Prostate gland (tissue), 2 donors: ENCODE results near the gene S100A16. TPM values are rescaled to one million over a fixed set of nuclear protein-coding genes. Genes with fewer than 3 reads are reported as not detected.
"Not testable (repeated sequence)": the region's sequence is repeated elsewhere in the genome, so short reads cannot be mapped to it uniquely, and the experiment has no call there.

Source experiments
- DNase-seq: peaks from one replicate; pipeline ENCODE4 v3.0.0-alpha.2; 2019; ENCODE audit warnings: low spot score
- H3K27ac ChIP-seq, 2 donors: fragments of 200-600 bp; sonication (generic); 2 replicates each; pipeline ENCODE4 v1.5.1; 2017 to 2019
- H3K27me3 ChIP-seq: fragments of 200-600 bp; sonication (generic); replicated peaks from 2 replicates; pipeline ENCODE4 v1.5.1; 2019; ENCODE audit not compliant: insufficient read depth
- H3K36me3 ChIP-seq, 2 donors: fragments of 200-600 bp; sonication (generic); 1 replicate in 1 of 2; 2 replicates in 1 of 2; pipeline versions ENCODE4 v1.5.1 to v1.8.1; 2017 to 2019
- H3K4me1 ChIP-seq: fragments of 200-600 bp; sonication (generic); replicated peaks from 2 replicates; pipeline ENCODE4 v1.5.1; 2019
- H3K4me3 ChIP-seq, 2 donors: fragments of 200-600 bp; sonication (generic); 2 replicates each; pipeline ENCODE4 v1.5.1; 2017 to 2019
- H3K9me3 ChIP-seq: fragments of 200-600 bp; sonication (generic); 2 replicates; pipeline ENCODE4 v1.5.1; 2017
- CTCF ChIP-seq, 4 experiments: fragments of 200-600 bp in 2 of 4; fragments of 450-650 bp in 2 of 4; sonication (generic) in 2 of 4; IDR thresholded peaks; 1 replicate in 3 of 4; 2 replicates in 1 of 4; pipeline ENCODE4 v1.5.1; 2016 to 2019; ENCODE audit warnings: antibody characterized with exemption in 4 of 4, mild to moderate bottlenecking in 2 of 4, moderate library complexity in 2 of 4
- POLR2A ChIP-seq: fragments of 450-650 bp; IDR thresholded peaks from one replicate; pipeline ENCODE4 v1.6.1; 2016; ENCODE audit warnings: antibody characterized with exemption, mild to moderate bottlenecking
- POLR2AphosphoS5 ChIP-seq: sonication (generic); formaldehyde crosslinking; IDR thresholded peaks from one replicate; pipeline ENCODE4 v1.6.1; 2017; ENCODE audit warnings: antibody characterized with exemption
- WGBS: methylation state at CpG from one replicate; pipeline ENCODE4 v1.1.5; 2018; 5-methylcytosine and 5-hydroxymethylcytosine counted together
- intact Hi-C: fragments of 100-400 bp; cut with DNase I; formaldehyde crosslinking; loops from one replicate; pipeline ENCODE4 v1.14.2; 2022
- total RNA-seq, 2 donors: library from RNA; depleted of rRNA; stranded (reverse); fragments of >200 nt; gene quantifications; one replicate each; pipeline ENCODE4 v1.1.0, GENCODE V29; 2016

S100A16 gene
- total RNA-seq, 2 donors from 2014 or later = 78.4 to 165 TPM

GRCh38 chr1:153598309-153599172 is 14.4 kb downstream of the S100A16 start:
- Histone ChIP-seq H3K9me3 (no peaks in the 10 kb centered on the region), H3K27me3 (no peaks in the 10 kb centered on the region), H3K36me3 (no peaks in the 10 kb centered on the region), H3K4me3 (no peak overlapping the region), H3K27ac (no peak overlapping the region), H3K4me1 (no peaks in the 10 kb centered on the region)
- DNase-seq = no peak
- WGBS = 75% methylated on average over 7 of the region's 7 CpGs
- TF ChIP-seq POLR2A = no peak
- no peak for TF ChIP-seq POLR2AphosphoS5
- TF ChIP-seq CTCF (IDR thresholded peaks at IDR 0.05) = no peak
- intact Hi-C loops = no loop called here

DNA sequence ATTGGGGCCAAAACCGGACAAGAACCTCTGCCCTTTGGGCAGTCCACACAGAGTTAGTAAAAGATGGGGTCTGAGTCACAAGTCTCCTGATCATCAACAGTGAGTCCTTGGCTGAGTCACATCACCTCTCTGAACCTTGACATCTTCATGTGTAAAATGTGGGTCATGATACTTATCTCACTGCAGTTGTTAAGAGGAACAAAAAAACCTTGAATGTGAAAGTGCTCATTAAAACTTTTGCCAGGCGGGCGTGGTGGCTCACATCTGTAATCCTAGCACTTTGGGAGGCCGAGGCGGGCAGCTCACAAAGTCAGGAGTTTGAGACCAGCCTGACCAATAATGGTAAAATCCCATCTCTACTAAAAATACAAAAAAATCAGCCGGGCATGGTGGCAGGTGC is 15.7 kb downstream of the S100A16 start:
- no peak overlapping the region for H3K27ac ChIP-seq
- no peak overlapping the region for H3K4me3 ChIP-seq
- no peaks in the 10 kb centered on the region for H3K4me1 ChIP-seq
- no peaks in the 10 kb centered on the region for H3K9me3 ChIP-seq
- 85% methylated on average over 6 of the region's 6 CpGs for WGBS
- no peaks in the 10 kb centered on the region for H3K27me3 ChIP-seq
- no peaks in the 10 kb centered on the region for H3K36me3 ChIP-seq
- intact Hi-C loops = no loop called here
- DNase-seq = no peak
- TF ChIP-seq CTCF (IDR thresholded peaks at IDR 0.05) (no peak), POLR2A (no peak), POLR2AphosphoS5 (no peak)

- DNase-seq = no peak
- intact Hi-C loops = no loop called here
- WGBS = 31% methylated on average over 4 of the region's 4 CpGs
- Histone ChIP-seq H3K4me3 (no peak overlapping the region), H3K36me3 (no peaks in the 10 kb centered on the region), H3K27ac (no peak overlapping the region), H3K4me1 (no peaks in the 10 kb centered on the region), H3K9me3 (no peaks in the 10 kb centered on the region), H3K27me3 (no peaks in the 10 kb centered on the region)
- TF ChIP-seq POLR2A (no peak), POLR2AphosphoS5 (no peak), CTCF (IDR thresholded peaks at IDR 0.05) (no peak)
Measured at GRCh38 chr1:153592748-153593147, 20.2 kb downstream of the S100A16 start.

GRCh38 chr1:153588482-153588881 is 24.5 kb downstream of the S100A16 start:
- H3K27ac ChIP-seq = no peak overlapping the region
- TF ChIP-seq POLR2AphosphoS5 = no peak
- no peak for TF ChIP-seq POLR2A
- no peak for TF ChIP-seq CTCF (IDR thresholded peaks at IDR 0.05)
- H3K27me3 ChIP-seq = no peaks in the 10 kb centered on the region
- no peaks in the 10 kb centered on the region for H3K4me1 ChIP-seq
- WGBS = 91% methylated on average over 2 of the region's 2 CpGs
- H3K4me3 ChIP-seq = no peak overlapping the region
- intact Hi-C loops = no loop called here
- H3K9me3 ChIP-seq = no peaks in the 10 kb centered on the region
- DNase-seq = no peak
- H3K36me3 ChIP-seq = no peaks in the 10 kb centered on the region

GRCh38 chr1:153588033-153588432 is 24.9 kb downstream of the S100A16 start:
- H3K27ac ChIP-seq, intact Hi-C loops, H3K4me1 ChIP-seq, H3K36me3 ChIP-seq, H3K4me3 ChIP-seq, DNase-seq, H3K9me3 ChIP-seq, H3K27me3 ChIP-seq: not testable (repeated sequence)
- WGBS = 91% methylated on average over 10 of the region's 10 CpGs
